Hepatocyte (in vitro differentiated cells): ENCODE results near the gene ALOXE3. TPM values are rescaled to one million over a fixed set of nuclear protein-coding genes. Genes with fewer than 3 reads are reported as not detected.

Experiments
- DNase-seq: peaks from one replicate; pipeline ENCODE4 v3.0.0-alpha.2; 2016; ENCODE audit warnings: low spot score
- H2AFZ ChIP-seq: fragments of 200-600 bp; sonication (generic); 2 replicates; pipeline ENCODE4 v1.6.0; 2016; ENCODE audit warnings: antibody characterized with exemption, mild to moderate bottlenecking
- H3K27ac ChIP-seq: fragments of 200-600 bp; sonication (generic); 2 replicates; pipeline ENCODE4 v1.5.1; 2016; ENCODE audit warnings: mild to moderate bottlenecking
- H3K27me3 ChIP-seq: fragments of 200-600 bp; sonication (generic); 2 replicates; pipeline ENCODE4 v1.6.1; 2016
- H3K36me3 ChIP-seq: fragments of 200-600 bp; sonication (generic); replicated peaks from 2 replicates; pipeline ENCODE4 v1.5.1; 2016; ENCODE audit warnings: low read depth; ENCODE audit not compliant: insufficient read depth
- H3K4me1 ChIP-seq: fragments of 200-600 bp; sonication (generic); 2 replicates; pipeline ENCODE4 v1.5.1; 2016; ENCODE audit warnings: mild to moderate bottlenecking, moderate library complexity; ENCODE audit not compliant: insufficient read depth
- H3K4me2 ChIP-seq: fragments of 200-600 bp; sonication (generic); 2 replicates; pipeline ENCODE4 v1.6.0; 2016
- H3K4me3 ChIP-seq: fragments of 200-600 bp; sonication (generic); 2 replicates; pipeline ENCODE4 v1.5.1; 2016; ENCODE audit warnings: mild to moderate bottlenecking
- H3K79me2 ChIP-seq: fragments of 200-600 bp; sonication (generic); 2 replicates; pipeline ENCODE4 v1.6.0; 2017; ENCODE audit warnings: mild to moderate bottlenecking
- H3K9me2 ChIP-seq: fragments of 200-600 bp; sonication (generic); replicated peaks from 2 replicates; pipeline ENCODE4 v1.6.0; 2017; ENCODE audit warnings: mild to moderate bottlenecking; ENCODE audit not compliant: insufficient read depth
- H3K9me3 ChIP-seq: fragments of 200-600 bp; sonication (generic); 2 replicates; pipeline ENCODE4 v1.5.1; 2016; ENCODE audit warnings: low read depth, mild to moderate bottlenecking
- H4K20me1 ChIP-seq: fragments of 200-600 bp; sonication (generic); 2 replicates; pipeline ENCODE4 v1.6.0; 2016; ENCODE audit warnings: mild to moderate bottlenecking; ENCODE audit not compliant: insufficient read depth, poor library complexity, severe bottlenecking
- CTCF ChIP-seq: fragments of 200-600 bp; sonication (generic); IDR thresholded peaks from 2 replicates; pipeline ENCODE4 v1.5.1; 2016; ENCODE audit warnings: antibody characterized with exemption, mild to moderate bottlenecking; ENCODE audit not compliant: poor library complexity
- EZH2 ChIP-seq: fragments of 200-600 bp; sonication (generic); IDR thresholded peaks from 2 replicates; pipeline ENCODE4 v1.6.1; 2016; ENCODE audit warnings: antibody characterized with exemption, mild to moderate bottlenecking, borderline replicate concordance
- EZH2phosphoT487 ChIP-seq: fragments of 200-600 bp; sonication (generic); IDR thresholded peaks from one replicate; pipeline ENCODE4 v1.6.1; 2018; ENCODE audit warnings: antibody characterized with exemption, mild to moderate bottlenecking, low read depth, moderate library complexity; ENCODE audit not compliant: unreplicated experiment, severe bottlenecking
- WGBS: methylation state at CpG from one replicate; pipeline ENCODE4 v1.1.6; 2016; ENCODE audit warnings: low lambda C conversion rate; ENCODE audit errors: missing lambda C conversion rate; 5-methylcytosine and 5-hydroxymethylcytosine counted together
- polyA plus RNA-seq: library from polyadenylated mRNA; unstranded; fragments of >200 nt; fragmentation: Nextera tagmentation; extraction: Ambion mirVana; gene quantifications from 2 replicates; pipeline ENCODE4 v1.2.1, GENCODE V29; 2016
- total RNA-seq: library from RNA; depleted of rRNA; stranded (reverse); fragments of >200 nt; gene quantifications from 2 replicates; pipeline ENCODE4 v1.2.3, GENCODE V29; 2014

ALOXE3 gene
- total and polyA plus RNA-seq, 2 experiments from 2014 or later = 0.77 to 1.5 TPM

- WGBS = 95% methylated on average over 21 of the region's 26 CpGs
- Histone ChIP-seq H3K4me3 (no peak overlapping the region), H3K9me3 (no peaks in the 10 kb centered on the region), H3K4me1 (peaks cover 6% of the 10 kb centered on the region), H3K36me3 (no peaks in the 10 kb centered on the region), H3K9me2 (no peaks in the 10 kb centered on the region), H4K20me1 (peaks cover 70% of the 10 kb centered on the region), H2AFZ (no peak overlapping the region), H3K79me2 (peaks cover 31% of the 10 kb centered on the region), H3K27me3 (no peaks in the 10 kb centered on the region), H3K4me2 (no peak overlapping the region), H3K27ac (no peak overlapping the region)
- no peak for DNase-seq
- TF ChIP-seq EZH2phosphoT487 = no peak
- no peak for TF ChIP-seq EZH2
- no peak for TF ChIP-seq CTCF
Observed at GRCh38 chr17:8147141-8147804, 29.0 kb upstream of the ALOXE3 start.

DNA sequence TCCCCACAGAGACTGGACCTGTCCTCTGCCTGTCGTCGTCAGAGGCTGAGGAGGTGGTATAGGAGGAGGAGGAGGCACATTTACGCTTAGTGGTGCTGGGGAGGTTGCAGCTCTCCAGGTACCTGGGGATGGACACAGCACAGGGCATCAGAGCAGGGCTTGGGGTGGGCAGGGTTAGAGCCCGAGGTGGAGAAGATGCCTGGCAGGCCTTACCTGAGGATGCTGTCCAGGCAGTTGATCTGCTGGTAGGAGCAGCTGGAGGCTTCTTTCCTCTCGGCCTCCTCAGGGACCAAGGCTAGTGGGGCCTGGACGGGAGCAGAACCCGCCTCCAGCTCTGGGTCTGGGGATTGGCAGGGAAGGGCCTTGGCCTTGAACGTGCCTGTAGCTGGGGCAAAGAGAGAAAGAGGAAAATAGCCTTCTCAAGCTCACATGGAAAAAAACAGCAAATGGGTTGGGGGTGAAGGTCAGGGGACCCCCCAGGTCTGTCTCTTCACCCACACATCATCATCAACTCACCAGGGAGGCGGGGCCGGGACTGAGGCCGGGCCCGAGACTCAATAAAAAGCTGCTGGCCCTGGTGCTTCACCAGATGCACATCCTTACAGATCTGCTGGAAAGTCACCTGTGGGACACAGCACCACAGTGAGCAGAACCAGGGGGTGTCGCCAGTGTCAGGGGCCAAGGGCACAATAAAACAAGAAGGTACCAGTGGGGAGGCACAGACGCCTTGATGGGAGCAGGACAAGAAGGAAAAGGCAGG lies 28.2 kb upstream of the ALOXE3 start:
- Histone ChIP-seq H2AFZ (no peak overlapping the region), H3K79me2 (peaks cover 25% of the 10 kb centered on the region), H3K4me2 (no peak overlapping the region), H3K4me1 (peaks cover 6% of the 10 kb centered on the region), H3K27me3 (no peaks in the 10 kb centered on the region), H3K9me2 (no peaks in the 10 kb centered on the region), H3K27ac (no peak overlapping the region), H4K20me1 (peaks cover 69% of the 10 kb centered on the region), H3K4me3 (no peak overlapping the region), H3K36me3 (no peaks in the 10 kb centered on the region), H3K9me3 (no peaks in the 10 kb centered on the region)
- DNase-seq = no peak
- WGBS = 97% methylated on average over 14 of the region's 14 CpGs
- TF ChIP-seq CTCF (no peak), EZH2phosphoT487 (no peak), EZH2 (no peak)

DNA sequence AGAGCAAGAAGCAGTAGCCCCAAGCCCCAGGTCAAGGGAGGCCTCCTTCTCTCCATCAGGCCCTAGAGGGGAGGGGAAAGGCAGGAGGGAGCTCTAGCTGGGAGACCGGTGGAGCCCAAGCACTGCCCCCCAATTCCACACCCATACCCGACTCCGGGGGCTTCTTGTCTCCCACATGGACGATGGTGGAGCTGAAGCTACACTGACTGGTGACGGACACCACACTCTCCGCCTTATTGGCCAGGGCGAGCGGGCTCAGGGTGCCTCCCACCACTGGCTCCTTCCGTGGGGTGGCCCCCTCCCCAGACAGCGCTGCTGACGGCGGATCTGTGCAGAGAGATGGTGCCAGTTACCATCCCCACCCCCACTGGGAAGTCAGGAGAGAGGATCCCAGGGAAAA lies 27.5 kb upstream of the ALOXE3 start:
- Histone ChIP-seq H3K27ac (no peak overlapping the region), H3K27me3 (no peaks in the 10 kb centered on the region)

More for the DNA sequence above, 27.5 kb upstream of the ALOXE3 start:
- Histone ChIP-seq H2AFZ (no peak overlapping the region), H3K4me2 (no peak overlapping the region), H3K9me3 (no peaks in the 10 kb centered on the region), H4K20me1 (peaks cover 67% of the 10 kb centered on the region), H3K4me1 (peaks cover 4% of the 10 kb centered on the region), H3K36me3 (no peaks in the 10 kb centered on the region), H3K4me3 (no peak overlapping the region), H3K9me2 (no peaks in the 10 kb centered on the region), H3K79me2 (peaks cover 23% of the 10 kb centered on the region)
- no peak for TF ChIP-seq CTCF
- no peak for TF ChIP-seq EZH2phosphoT487
- no peak for TF ChIP-seq EZH2
- 98% methylated on average over 12 of the region's 12 CpGs for WGBS
- DNase-seq = no peak
